ENCODE results near the gene DAPL1.

DAPL1 gene

DNA sequence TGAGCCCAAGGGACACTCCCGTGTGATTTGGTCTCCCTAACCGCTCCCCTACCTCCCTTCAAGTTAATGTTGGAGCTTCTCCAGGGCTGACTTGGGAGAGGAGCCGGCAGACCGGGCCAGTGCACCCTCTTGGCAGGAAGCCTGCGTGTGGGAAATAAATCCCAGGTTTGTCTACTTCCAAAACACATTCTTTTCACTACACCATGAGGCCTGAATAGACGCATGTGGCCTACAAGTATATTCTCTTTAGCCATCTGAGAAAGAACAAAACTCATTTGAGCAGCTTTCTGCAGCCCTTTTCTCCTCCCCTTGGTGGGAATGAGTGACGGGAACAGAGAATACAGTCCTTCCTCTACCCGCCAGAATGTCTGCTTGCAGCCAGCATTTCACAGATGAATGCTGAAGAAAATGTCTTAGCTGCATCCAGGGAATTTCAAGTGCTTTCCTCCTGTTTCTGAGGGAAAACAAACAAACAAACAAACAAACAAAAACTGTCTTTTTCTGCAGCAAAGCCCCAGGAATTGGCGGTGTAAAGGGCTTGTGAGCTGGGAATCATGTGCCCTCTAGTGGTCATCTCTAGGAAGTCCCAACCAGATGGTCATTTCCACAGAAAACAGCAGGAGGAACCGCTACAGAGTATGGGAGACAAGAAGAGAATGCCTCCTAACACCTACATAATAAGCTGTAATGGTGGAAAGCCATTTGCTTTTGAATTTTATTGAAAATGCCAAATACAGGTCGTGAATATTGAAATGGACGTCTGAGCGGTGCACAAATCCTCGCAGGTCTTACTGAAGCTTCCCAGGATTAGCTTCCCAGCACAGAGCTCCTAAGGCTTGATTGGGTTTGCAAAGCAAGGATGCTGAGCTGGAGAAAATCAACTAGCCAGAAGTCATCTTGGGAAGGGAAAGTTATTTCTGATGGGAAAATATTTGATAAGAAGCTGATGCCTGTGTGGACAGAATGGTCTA, 41.2 kb upstream of the DAPL1 start:
- no peak for DNase-seq (ENCODE audit: insufficient read length, low spot score)
- FAIRE-seq, result peak; percentile 77
- TF ChIP-seq, protein P1, sequence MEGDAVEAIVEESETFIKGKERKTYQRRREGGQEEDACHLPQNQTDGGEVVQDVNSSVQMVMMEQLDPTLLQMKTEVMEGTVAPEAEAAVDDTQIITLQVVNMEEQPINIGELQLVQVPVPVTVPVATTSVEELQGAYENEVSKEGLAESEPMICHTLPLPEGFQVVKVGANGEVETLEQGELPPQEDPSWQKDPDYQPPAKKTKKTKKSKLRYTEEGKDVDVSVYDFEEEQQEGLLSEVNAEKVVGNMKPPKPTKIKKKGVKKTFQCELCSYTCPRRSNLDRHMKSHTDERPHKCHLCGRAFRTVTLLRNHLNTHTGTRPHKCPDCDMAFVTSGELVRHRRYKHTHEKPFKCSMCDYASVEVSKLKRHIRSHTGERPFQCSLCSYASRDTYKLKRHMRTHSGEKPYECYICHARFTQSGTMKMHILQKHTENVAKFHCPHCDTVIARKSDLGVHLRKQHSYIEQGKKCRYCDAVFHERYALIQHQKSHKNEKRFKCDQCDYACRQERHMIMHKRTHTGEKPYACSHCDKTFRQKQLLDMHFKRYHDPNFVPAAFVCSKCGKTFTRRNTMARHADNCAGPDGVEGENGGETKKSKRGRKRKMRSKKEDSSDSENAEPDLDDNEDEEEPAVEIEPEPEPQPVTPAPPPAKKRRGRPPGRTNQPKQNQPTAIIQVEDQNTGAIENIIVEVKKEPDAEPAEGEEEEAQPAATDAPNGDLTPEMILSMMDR (IDR thresholded peaks at IDR 0.05; ENCODE audit: insufficient read depth, missing control alignments), result peak; percentile 82

DNA sequence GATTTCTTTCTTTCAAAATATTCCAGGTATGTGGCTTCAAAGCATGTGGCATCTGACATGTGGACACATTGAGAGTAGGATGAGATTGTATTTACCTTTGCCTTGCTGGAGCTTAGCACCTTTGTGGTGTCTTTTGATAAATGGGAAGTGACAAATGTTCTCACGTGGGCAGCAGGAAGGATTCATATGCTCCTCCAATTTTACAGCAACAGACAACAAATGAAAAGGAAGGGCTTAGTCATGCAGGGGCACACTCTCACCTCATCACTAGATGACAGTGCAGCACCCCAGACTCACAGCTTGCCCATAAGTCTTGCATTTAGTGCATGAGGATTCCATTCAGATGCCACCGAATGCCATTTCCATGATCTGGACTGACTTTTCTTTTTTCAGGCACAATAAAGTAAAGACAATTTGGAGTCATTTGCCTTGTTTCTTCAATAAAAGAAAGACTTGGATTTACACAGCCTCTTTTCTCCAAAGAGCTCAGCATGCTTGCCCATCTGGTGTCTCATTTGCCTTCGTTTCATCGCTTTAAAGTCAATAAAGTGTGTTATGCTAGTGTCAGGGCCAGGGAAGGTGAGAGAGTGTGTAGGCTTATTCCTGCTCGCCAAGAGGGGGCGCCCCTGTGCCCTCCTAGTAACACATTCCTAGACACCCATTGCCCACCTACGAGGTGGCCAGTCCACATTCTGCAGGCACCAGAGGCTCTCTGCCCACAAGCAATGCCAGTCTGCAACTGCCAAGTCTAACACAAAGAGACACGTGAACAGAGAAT, 39.6 kb upstream of the DAPL1 start:
- TF ChIP-seq, protein P1 (IDR thresholded peaks at IDR 0.05; ENCODE audit: insufficient read depth, missing control alignments), result peak; percentile 23
- no peak for FAIRE-seq
- no peak for DNase-seq (ENCODE audit: insufficient read length, low spot score)

DNA sequence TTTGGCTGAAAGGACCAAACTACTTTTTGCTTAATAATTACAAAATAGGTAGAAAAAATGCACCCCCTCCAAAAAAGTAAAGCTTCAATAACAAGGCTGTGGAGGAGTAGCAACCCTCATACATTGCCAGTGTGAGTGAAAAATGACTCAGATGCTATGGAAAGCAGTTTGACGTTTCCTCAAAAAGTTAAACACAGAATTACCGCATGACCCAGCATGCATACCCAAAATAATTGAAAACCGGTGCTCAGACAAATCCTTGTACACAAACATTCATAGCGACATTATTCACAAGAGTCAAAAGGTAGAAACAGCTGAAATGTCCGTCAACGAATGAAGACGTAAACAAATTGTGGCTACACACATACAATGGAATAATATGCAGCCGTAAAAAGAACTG, 38.8 kb upstream of the DAPL1 start:
- TF ChIP-seq, protein P1 (IDR thresholded peaks at IDR 0.05; ENCODE audit: insufficient read depth, missing control alignments), result no peak
- FAIRE-seq, result no peak

DNA sequence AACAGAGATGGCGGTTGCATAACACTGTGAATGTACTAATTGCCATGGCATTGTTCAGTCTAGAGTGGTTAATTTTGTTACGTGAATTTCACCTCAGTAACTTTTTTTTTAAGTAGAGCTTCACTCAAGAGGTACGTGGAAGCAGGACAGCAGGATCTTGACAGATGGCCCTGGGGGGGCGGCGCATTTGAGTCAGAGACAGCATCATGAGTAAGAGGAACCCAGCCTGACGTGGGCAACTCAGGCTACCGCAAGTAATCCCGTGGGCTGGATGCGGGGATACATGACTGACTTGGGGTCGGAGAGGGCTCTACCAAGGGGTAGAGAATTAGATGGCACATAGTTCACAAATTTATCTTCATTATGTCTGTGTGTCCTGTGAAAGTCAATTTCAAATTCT, 38.1 kb upstream of the DAPL1 start:
- TF ChIP-seq, protein P1 (IDR thresholded peaks at IDR 0.05; ENCODE audit: insufficient read depth, missing control alignments), result no peak
- no peak for FAIRE-seq
- no peak for DNase-seq (ENCODE audit: insufficient read length, low spot score)

More for the DNA sequence above, 38.8 kb upstream of the DAPL1 start:
- no peak for DNase-seq (ENCODE audit: insufficient read length, low spot score)

DNA sequence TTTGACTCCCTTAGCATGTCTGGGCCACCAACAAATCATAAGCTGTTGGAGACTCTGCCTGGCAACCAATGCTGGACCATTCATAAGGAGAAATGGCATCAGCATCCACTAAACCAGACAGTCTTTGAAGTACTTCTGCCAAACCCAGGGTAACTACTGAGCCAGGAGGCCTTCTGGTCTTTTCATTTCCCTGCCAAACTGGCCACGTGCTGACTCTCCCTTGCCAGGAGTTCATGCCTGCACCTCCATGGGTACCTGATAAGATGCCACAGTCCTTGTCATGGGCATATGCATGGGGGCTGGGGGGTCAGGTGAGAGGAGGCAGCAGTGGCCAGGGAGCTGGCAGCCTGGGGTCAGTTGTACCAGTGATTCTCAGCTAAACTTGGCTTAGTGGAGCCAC, 34.2 kb upstream of the DAPL1 start:
- no peak for FAIRE-seq
- DNase-seq (ENCODE audit: insufficient read length, low spot score), result no peak
- TF ChIP-seq, protein P1 (IDR thresholded peaks at IDR 0.05; ENCODE audit: insufficient read depth, missing control alignments), result no peak

- DNase-seq (ENCODE audit: insufficient read length, low spot score) (no peak), FAIRE-seq (no peak)
- TF ChIP-seq, protein P1 (IDR thresholded peaks at IDR 0.05; ENCODE audit: insufficient read depth, missing control alignments), result no peak
Measured at GRCh38 chr2:158761621-158762020, 33.5 kb upstream of the DAPL1 start.
